IgD-negative memory B cell (primary cell): ENCODE measurements around the gene STPG4. TPM values are rescaled to one million over a fixed set of nuclear protein-coding genes. Genes with fewer than 3 reads are reported as not detected.

Experiments used
- H3K27ac Mint-ChIP-seq, 3 donors: one replicate each; pipeline ENCODE4 v1.8.0; 2020 to 2022; ENCODE audit warnings: mild to moderate bottlenecking in 3 of 3, mixed read lengths in 3 of 3, moderate library complexity in 1 of 3
- H3K27me3 Mint-ChIP-seq: one replicate; pipeline ENCODE4 v1.8.0; 2021; ENCODE audit warnings: mixed read lengths
- H3K36me3 Mint-ChIP-seq: one replicate; pipeline ENCODE4 v1.8.0; 2020; ENCODE audit warnings: mild to moderate bottlenecking, mixed read lengths
- H3K4me1 Mint-ChIP-seq, 3 donors: one replicate each; pipeline ENCODE4 v1.8.0; 2020 to 2022; ENCODE audit warnings: mixed read lengths in 3 of 3, mild to moderate bottlenecking in 1 of 3
- H3K4me3 Mint-ChIP-seq, 4 donors: one replicate each; pipeline ENCODE4 v1.8.0; 2020 to 2022; ENCODE audit warnings: mild to moderate bottlenecking in 4 of 4, mixed read lengths in 4 of 4, moderate library complexity in 3 of 4
- H3K9me3 Mint-ChIP-seq, 3 donors: one replicate each; pipeline ENCODE4 v1.8.0; 2020 to 2021; ENCODE audit warnings: mixed read lengths in 3 of 3, mild to moderate bottlenecking in 1 of 3
- polyA plus RNA-seq: library from polyadenylated mRNA; unstranded; fragments of 300-500 nt; fragmentation: Illumina TruSeq; gene quantifications from one replicate; pipeline ENCODE4 v1.2.3, GENCODE V29; 2021

STPG4 gene
- polyA plus RNA-seq, 1 donor from 2014 or later, result not detected

- H3K4me1 Mint-ChIP-seq, result peaks cover 26 to 36% (median 30%) of the 10 kb centered on the region in 3 donors
- peak overlapping the region in 2 of 3 donors; percentile 74 to 78 for H3K27ac Mint-ChIP-seq
- H3K9me3 Mint-ChIP-seq, result no peaks in the 10 kb centered on the region
- H3K4me3 Mint-ChIP-seq, result peak overlapping the region in 1 of 4 donors; percentile 67
- H3K27me3 Mint-ChIP-seq, result no peaks in the 10 kb centered on the region
- H3K36me3 Mint-ChIP-seq, result peaks cover 13% of the 10 kb centered on the region
Observed at GRCh38 chr2:47043142-47043890, 111.8 kb downstream of the STPG4 start.

- H3K27ac Mint-ChIP-seq, result peak overlapping the region in 2 of 3 donors; percentile 22 to 74
- H3K9me3 Mint-ChIP-seq, result no peaks in the 10 kb centered on the region
- no peaks in the 10 kb centered on the region for H3K27me3 Mint-ChIP-seq
- H3K4me1 Mint-ChIP-seq, result peaks cover 26 to 40% (median 30%) of the 10 kb centered on the region in 3 donors
- H3K4me3 Mint-ChIP-seq, result peak overlapping the region in 1 of 4 donors; percentile 45
- H3K36me3 Mint-ChIP-seq, result peaks cover 13% of the 10 kb centered on the region
Observed at GRCh38 chr2:47041891-47042684, 113.0 kb downstream of the STPG4 start.

GRCh38 chr2:47041063-47041462 is 114.0 kb downstream of the STPG4 start:
- Mint-ChIP-seq H3K9me3 (no peaks in the 10 kb centered on the region), H3K4me1 (peaks cover 30 to 44% (median 35%) of the 10 kb centered on the region in 3 donors), H3K27me3 (no peaks in the 10 kb centered on the region), H3K36me3 (peaks cover 9% of the 10 kb centered on the region), H3K4me3 (no peak overlapping the region), H3K27ac (peak overlapping the region in 1 of 3 donors; percentile 22)

- Mint-ChIP-seq H3K27ac (peak overlapping the region in 1 of 3 donors; percentile 64), H3K4me3 (no peak overlapping the region), H3K27me3 (no peaks in the 10 kb centered on the region), H3K9me3 (no peaks in the 10 kb centered on the region), H3K4me1 (peaks cover 35 to 45% (median 36%) of the 10 kb centered on the region in 3 donors), H3K36me3 (peaks cover 9% of the 10 kb centered on the region)
Observed at GRCh38 chr2:47040651-47041050, 114.5 kb downstream of the STPG4 start.

DNA sequence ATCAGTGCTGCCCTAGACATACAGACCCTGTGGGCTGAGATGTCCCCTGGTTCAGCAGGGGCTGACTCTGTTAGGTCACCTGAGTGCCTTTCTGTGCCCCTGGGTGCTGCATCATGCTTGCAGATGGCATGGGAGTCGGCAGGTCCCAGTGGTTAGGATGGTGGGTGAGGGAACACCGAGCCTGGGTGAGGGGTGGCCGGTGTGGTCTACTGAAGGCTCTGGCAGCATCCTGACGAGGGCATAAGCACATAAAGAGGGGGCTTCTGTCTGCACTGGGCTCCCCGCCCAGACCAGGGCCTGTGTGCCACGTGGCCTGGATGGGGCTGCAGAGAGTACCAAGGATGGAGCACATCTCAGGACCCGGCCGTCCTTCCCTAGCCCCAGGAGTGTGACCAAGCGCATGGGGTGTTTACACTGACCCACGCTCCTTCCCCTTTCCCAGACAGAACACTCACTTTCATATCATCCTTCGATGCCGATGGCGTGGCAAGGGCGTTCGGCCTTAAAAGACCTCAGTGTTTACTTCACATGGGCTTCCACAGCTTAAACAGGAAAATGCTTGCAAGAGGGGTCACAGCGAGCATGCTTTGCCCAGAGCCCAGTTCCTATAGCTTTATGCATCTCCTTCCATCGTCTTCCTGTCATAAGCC is 115.1 kb downstream of the STPG4 start:
- H3K4me3 Mint-ChIP-seq, result no peak overlapping the region

DNA sequence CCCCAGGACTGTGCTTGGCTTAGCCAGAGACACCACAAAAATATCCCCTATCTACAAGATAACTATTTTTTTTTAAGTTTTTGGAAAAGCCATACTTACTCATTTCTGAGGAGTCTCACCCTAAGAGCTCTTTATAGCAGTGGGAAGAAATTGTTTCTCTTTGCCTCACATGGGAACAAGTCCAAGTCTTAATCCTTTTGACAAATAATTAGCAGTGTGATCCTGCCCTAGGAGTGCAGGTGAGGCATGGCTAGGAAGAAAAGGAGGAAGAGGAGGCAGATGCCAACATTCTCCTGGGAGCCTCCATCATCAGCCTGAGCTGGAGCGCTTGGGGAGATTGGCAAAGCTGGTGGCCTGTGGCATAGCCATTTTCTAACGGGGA is 115.6 kb downstream of the STPG4 start:
- no peaks in the 10 kb centered on the region for H3K9me3 Mint-ChIP-seq
- peaks cover 8% of the 10 kb centered on the region for H3K36me3 Mint-ChIP-seq
- no peaks in the 10 kb centered on the region for H3K27me3 Mint-ChIP-seq
- H3K27ac Mint-ChIP-seq, result peak overlapping the region in 2 of 3 donors; percentile 4 to 93
- H3K4me3 Mint-ChIP-seq, result no peak overlapping the region
- peaks cover 46 to 53% (median 46%) of the 10 kb centered on the region in 3 donors for H3K4me1 Mint-ChIP-seq

More for the DNA sequence above, 115.1 kb downstream of the STPG4 start:
- Mint-ChIP-seq H3K9me3 (no peaks in the 10 kb centered on the region), H3K27ac (peak overlapping the region in 1 of 3 donors; percentile 64), H3K4me1 (peaks cover 41 to 50% (median 42%) of the 10 kb centered on the region in 3 donors), H3K36me3 (peaks cover 9% of the 10 kb centered on the region), H3K27me3 (no peaks in the 10 kb centered on the region)

DNA sequence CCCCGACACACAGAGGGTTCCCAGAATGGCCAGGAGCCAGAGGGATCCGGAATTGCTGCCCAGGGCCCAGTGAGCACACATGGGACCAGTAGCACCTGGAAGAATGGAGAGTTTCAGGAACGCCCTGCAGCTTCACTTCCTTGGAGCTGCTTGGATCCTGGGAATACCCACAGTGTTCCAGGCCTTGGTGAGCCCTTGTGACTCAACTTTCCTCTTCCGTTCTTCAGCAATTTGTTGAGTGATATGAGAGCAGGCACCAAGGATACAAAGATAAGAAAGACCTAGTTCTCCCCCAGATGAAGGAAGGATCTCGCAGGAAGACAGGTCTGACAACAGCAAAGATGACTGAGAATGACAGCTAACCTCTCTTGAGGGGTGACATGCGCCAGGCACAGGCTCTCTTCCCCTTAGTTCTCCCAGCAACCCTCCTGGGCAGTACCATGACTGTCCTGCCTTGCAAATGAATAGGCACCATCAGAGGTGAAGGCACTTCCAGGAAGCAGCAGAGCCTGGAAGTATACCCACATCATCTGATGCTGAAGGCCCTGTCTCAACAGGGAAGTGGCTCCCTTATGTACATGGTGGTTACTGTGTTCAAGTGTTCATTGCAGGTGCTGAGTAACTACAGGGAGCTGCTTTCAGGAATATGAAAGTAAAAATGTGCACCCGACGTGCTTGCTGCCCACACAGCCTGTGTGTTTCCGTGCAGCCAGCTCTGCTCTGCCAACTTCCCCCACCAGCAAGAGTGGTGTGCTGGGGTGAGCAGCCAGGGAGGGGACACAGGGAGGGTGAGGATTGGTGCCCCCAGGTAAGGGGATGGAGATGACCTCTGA is 116.2 kb downstream of the STPG4 start:
- Mint-ChIP-seq H3K36me3 (peaks cover 5% of the 10 kb centered on the region), H3K27me3 (no peaks in the 10 kb centered on the region), H3K4me3 (peak overlapping the region in 3 of 4 donors; percentile 14 to 76 (median 33)), H3K9me3 (no peaks in the 10 kb centered on the region), H3K27ac (peak overlapping the region; percentile 4 to 93 (median 26)), H3K4me1 (peaks cover 41 to 54% (median 47%) of the 10 kb centered on the region in 3 donors)

DNA sequence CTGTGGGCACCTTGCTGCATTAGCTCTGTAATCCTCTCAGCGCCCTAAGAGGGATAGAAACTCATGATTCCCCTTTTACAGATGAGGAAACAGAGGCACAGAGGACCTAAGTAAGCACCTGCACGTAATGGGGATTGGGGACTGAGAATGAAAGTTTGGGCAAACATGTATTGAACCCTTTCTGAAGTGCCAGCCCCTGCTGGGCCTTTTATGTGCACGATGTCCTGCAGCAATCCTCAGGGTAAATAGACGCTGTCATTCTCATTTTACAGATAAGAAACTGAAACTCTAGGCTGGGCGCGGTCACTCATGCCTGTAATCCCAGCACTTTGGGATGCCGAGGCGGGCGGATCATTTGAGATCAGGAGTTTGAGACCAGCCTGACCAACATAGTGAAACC is 117.4 kb downstream of the STPG4 start:
- Mint-ChIP-seq H3K36me3 (peaks cover 5% of the 10 kb centered on the region), H3K4me3 (peak overlapping the region in 1 of 4 donors; percentile 51), H3K27ac (peak overlapping the region in 1 of 3 donors; percentile 63), H3K9me3 (no peaks in the 10 kb centered on the region), H3K27me3 (no peaks in the 10 kb centered on the region), H3K4me1 (peaks cover 44 to 51% (median 45%) of the 10 kb centered on the region in 3 donors)

Other genes with a start within 250 kb of the STPG4 start
- gene MCFD2, start 239.5 kb downstream of the STPG4 start, polyA plus RNA-seq, result 25.2 TPM
- 46.9 TPM for gene TTC7A, start 214.1 kb downstream of the STPG4 start, polyA plus RNA-seq
- 939 TPM for gene CALM2, start 21.2 kb upstream of the STPG4 start, polyA plus RNA-seq
- gene EPCAM, start 214.0 kb upstream of the STPG4 start, polyA plus RNA-seq, result not detected
- 18.5 TPM for gene MSH2, start 247.8 kb upstream of the STPG4 start, polyA plus RNA-seq